Gastroesophageal sphincter (tissue), 4 donors: ENCODE measurements around the gene ROR1. TPM values are rescaled to one million over a fixed set of nuclear protein-coding genes. Genes with fewer than 3 reads are reported as not detected.

ENCODE experiments used
- ATAC-seq: fragments of 150-250 bp; one replicate; pipeline ENCODE4 v1.9.1; 2016; ENCODE audit warnings: mild to moderate bottlenecking, moderate library complexity
- H3K27ac ChIP-seq, 4 donors: fragments of 200-600 bp; sonication (generic) in 3 of 4; 1 replicate in 3 of 4; 2 replicates in 1 of 4; pipeline ENCODE4 v1.5.1; 2016 to 2019
- H3K27me3 ChIP-seq: fragments of 200-600 bp; sonication (generic); one replicate; pipeline ENCODE4 v1.5.1; 2019
- H3K36me3 ChIP-seq, 2 donors: fragments of 200-600 bp; sonication (generic); one replicate each; pipeline ENCODE4 v1.5.1; 2019; ENCODE audit warnings: control low read depth in 1 of 2
- H3K4me1 ChIP-seq, 3 donors: fragments of 200-600 bp; sonication (generic); 1 replicate in 2 of 3; 2 replicates in 1 of 3; pipeline ENCODE4 v1.5.1; 2016 to 2019; ENCODE audit warnings: control low read depth in 2 of 3
- H3K4me3 ChIP-seq, 2 donors: fragments of 200-600 bp; sonication (generic); one replicate each; pipeline ENCODE4 v1.5.1; 2019; ENCODE audit warnings: mild to moderate bottlenecking in 1 of 2, moderate library complexity in 1 of 2
- H3K9me3 ChIP-seq, 3 donors: fragments of 200-600 bp; sonication (generic); one replicate each; pipeline ENCODE4 v1.5.1; 2017 to 2019; ENCODE audit warnings: control low read depth in 2 of 3
- EP300 ChIP-seq: sonication (generic); formaldehyde crosslinking; IDR thresholded peaks from one replicate; pipeline ENCODE4 v1.6.1; 2017; ENCODE audit warnings: antibody characterized with exemption, mild to moderate bottlenecking
- POLR2A ChIP-seq, 2 donors: fragments of 450-650 bp; IDR thresholded peaks; one replicate each; pipeline ENCODE4 v1.6.1; 2017; ENCODE audit warnings: antibody characterized with exemption in 2 of 2, mild to moderate bottlenecking in 2 of 2, moderate library complexity in 1 of 2
- POLR2AphosphoS5 ChIP-seq: sonication (generic); formaldehyde crosslinking; IDR thresholded peaks from one replicate; pipeline ENCODE4 v1.6.1; 2017; ENCODE audit warnings: antibody characterized with exemption
- WGBS, 2 donors: methylation state at CpG; one replicate each; pipeline ENCODE4 v1.1.5; 2018; ENCODE audit warnings: low coverage in 1 of 2; 5-methylcytosine and 5-hydroxymethylcytosine counted together
- total RNA-seq, 4 donors: library from RNA; depleted of rRNA; stranded (reverse); fragments of >200 nt; gene quantifications; one replicate each; pipeline ENCODE4 v1.1.0, GENCODE V29; 2016
- TF ChIP-seq, protein P1 (sequence below), 4 experiments: fragments of 200-600 bp in 2 of 4; fragments of 450-650 bp in 2 of 4; sonication (generic) in 1 of 4; IDR thresholded peaks; one replicate each; pipeline ENCODE4 v1.5.1; 2017 to 2019; ENCODE audit warnings: antibody characterized with exemption in 4 of 4, mild to moderate bottlenecking in 2 of 4, moderate library complexity in 2 of 4

Gene ROR1
- total RNA-seq, 4 donors from 2014 or later: 5.0 to 38.0 (median 8.3) TPM

DNA sequence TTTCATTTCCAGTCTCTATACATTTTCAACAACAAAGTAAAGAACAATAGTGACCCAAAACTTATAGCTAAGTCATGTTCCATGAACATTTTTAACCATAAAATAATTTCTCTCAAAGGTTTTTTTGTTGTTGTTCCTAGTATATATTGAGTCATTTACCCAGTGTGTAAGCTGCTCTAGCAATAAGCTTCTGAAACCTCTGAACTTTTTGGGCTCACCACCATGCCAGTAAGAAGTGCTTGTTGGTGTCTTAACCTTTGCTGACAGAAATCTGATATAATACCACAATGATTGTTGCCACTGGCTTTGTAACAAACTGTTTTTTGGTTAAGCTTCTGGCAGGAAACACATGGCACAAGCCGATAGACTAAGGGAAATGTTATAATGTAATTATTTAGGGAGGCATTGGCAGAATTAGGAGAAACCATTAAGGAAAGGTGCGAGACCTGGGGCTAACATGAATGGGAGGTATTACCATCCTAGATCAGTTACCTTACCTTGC is 377.0 kb downstream of the ROR1 start:
- H3K4me1 ChIP-seq: no peaks in the 10 kb centered on the region
- no peak for ATAC-seq
- 83 to 91% methylated on average over 2 of the region's 2 CpGs for WGBS, 2 donors
- H3K27me3 ChIP-seq: no peaks in the 10 kb centered on the region
- H3K27ac ChIP-seq: no peak overlapping the region
- peaks cover 0 to 6% of the 10 kb centered on the region in 2 donors for H3K36me3 ChIP-seq
- no peaks in the 10 kb centered on the region for H3K9me3 ChIP-seq
- no peak overlapping the region for H3K4me3 ChIP-seq
- no peak for TF ChIP-seq POLR2A (IDR thresholded peaks at IDR 0.05)
- TF ChIP-seq, protein P1, sequence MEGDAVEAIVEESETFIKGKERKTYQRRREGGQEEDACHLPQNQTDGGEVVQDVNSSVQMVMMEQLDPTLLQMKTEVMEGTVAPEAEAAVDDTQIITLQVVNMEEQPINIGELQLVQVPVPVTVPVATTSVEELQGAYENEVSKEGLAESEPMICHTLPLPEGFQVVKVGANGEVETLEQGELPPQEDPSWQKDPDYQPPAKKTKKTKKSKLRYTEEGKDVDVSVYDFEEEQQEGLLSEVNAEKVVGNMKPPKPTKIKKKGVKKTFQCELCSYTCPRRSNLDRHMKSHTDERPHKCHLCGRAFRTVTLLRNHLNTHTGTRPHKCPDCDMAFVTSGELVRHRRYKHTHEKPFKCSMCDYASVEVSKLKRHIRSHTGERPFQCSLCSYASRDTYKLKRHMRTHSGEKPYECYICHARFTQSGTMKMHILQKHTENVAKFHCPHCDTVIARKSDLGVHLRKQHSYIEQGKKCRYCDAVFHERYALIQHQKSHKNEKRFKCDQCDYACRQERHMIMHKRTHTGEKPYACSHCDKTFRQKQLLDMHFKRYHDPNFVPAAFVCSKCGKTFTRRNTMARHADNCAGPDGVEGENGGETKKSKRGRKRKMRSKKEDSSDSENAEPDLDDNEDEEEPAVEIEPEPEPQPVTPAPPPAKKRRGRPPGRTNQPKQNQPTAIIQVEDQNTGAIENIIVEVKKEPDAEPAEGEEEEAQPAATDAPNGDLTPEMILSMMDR (IDR thresholded peaks at IDR 0.05): no peak
- TF ChIP-seq EP300: no peak
- TF ChIP-seq POLR2AphosphoS5: no peak

DNA sequence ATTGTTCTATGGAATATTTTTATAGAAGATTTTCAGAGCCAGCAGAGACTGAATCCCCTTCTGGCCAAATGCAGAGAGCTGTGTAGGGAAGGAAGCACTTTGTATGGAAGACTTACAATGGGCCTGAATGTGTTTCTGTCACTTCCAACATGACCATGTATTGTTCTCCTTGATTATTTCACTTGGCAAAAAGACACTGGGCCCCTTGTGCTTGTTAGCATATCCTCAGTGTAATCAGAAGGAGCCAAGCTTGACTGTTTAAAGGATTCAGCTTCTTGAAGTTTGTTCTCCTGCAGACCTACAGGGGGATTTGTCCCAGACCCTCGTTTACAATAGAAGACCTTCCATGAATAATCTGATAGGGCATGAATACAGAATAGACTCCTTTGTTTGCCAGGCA is 381.5 kb downstream of the ROR1 start:
- Histone ChIP-seq H3K9me3 (no peaks in the 10 kb centered on the region), H3K36me3 (no peaks in the 10 kb centered on the region), H3K4me3 (no peak overlapping the region), H3K4me1 (no peaks in the 10 kb centered on the region), H3K27ac (no peak overlapping the region), H3K27me3 (no peaks in the 10 kb centered on the region)
- no peak for ATAC-seq
- WGBS, 2 donors: 75% methylated on average over 1 of the region's 1 CpG; no CpG with 5 or more reads in 1 of the 2 donors
- no peak for TF ChIP-seq EP300

DNA sequence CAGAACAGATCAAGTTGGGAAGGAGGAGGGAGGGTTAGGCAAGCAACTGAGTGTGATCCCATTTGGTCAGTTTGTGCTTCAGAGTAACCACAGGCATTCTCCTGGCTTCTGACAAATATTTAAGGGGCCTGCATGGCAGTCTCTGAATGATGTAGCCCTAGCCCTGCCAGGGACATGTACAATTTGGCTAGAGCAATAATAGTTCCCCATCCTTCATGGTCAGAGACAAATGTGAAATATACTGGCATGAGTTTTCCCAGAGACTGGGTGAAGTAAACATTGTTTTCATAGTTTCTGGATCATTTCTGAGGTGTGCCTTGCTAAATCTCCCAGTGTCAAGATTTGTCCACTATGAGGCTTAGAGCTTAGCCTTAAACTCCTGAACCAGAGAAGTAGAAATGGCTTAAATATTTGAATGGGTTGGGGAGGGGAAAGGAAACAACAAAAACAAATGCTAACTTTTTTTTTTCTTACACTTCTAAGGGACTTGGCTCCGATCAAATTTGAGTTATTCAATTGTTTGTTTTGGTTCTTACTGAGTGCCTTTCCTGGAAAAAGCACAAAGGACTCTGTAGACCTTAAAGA is 387.6 kb downstream of the ROR1 start:
- 33 to 50% methylated on average over 1 of the region's 1 CpG for WGBS, 2 donors
- ATAC-seq: peak; percentile 79
- Histone ChIP-seq H3K27me3 (no peaks in the 10 kb centered on the region), H3K4me3 (no peak overlapping the region), H3K4me1 (peaks cover 0 to 37% (median 4%) of the 10 kb centered on the region in 3 donors), H3K36me3 (no peaks in the 10 kb centered on the region), H3K27ac (peak overlapping the region in 2 of 4 donors; percentile 23 to 48), H3K9me3 (no peaks in the 10 kb centered on the region)
- TF ChIP-seq EP300 (no peak), POLR2A (IDR thresholded peaks at IDR 0.05) (no peak), POLR2AphosphoS5 (peak; percentile 87)
- TF ChIP-seq, protein P1 (IDR thresholded peaks at IDR 0.05): no peak

DNA sequence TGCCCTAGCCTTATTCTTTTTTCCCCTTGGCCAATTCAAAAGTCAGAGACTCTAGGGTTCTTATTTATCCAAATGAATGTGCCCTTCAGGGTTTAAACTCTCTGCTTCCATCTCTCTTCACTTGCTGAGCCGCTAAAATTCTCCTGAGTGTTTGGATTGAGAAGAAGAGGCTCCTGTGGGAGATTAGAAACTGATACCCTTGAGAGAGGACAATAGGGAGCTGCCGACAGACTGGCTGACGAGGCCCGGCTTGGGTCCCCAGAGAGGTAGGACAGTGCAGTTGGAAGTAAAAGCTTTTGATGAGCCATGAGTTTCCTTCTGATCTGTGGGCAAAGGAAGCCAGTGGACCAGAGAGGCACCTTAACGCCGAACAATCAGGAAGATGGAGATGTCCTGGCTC is 388.3 kb downstream of the ROR1 start:
- no peak for ATAC-seq
- TF ChIP-seq EP300 (no peak), POLR2AphosphoS5 (no peak), POLR2A (IDR thresholded peaks at IDR 0.05) (no peak)
- TF ChIP-seq, protein P1 (IDR thresholded peaks at IDR 0.05): no peak
- H3K9me3 ChIP-seq: no peaks in the 10 kb centered on the region
- WGBS, 2 donors: 65 to 93% methylated on average over 5 to 6 of the region's 6 CpGs
- H3K4me1 ChIP-seq: peaks cover 0 to 37% (median 4%) of the 10 kb centered on the region in 3 donors
- H3K27ac ChIP-seq: peak overlapping the region in 2 of 4 donors; percentile 23 to 48
- H3K4me3 ChIP-seq: no peak overlapping the region
- H3K36me3 ChIP-seq: no peaks in the 10 kb centered on the region
- H3K27me3 ChIP-seq: no peaks in the 10 kb centered on the region

DNA sequence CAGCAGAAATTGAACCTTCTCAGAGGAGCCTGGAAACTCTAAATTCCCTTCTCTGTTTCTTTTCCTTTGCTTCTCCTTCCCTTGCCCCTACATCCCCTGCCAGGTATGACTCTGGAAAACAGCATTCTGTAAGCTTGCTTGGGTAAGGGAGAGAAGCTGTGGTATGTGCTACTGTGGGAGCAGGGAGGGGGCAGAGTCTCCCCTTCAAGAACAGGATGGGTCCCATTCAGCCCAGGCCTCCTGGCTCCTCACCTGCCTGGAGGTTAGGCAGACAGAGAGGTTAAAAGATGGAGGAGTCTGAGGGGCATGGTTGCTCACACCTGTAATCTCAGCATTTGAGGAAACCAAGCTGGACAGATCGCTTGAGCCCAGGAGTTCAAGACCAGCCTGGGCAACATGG is 389.0 kb downstream of the ROR1 start:
- H3K9me3 ChIP-seq: no peaks in the 10 kb centered on the region
- H3K27me3 ChIP-seq: no peaks in the 10 kb centered on the region
- TF ChIP-seq EP300: no peak
- no peak for TF ChIP-seq POLR2AphosphoS5
- TF ChIP-seq, protein P1 (IDR thresholded peaks at IDR 0.05): no peak
- no peaks in the 10 kb centered on the region for H3K36me3 ChIP-seq
- H3K4me1 ChIP-seq: peaks cover 0 to 37% (median 4%) of the 10 kb centered on the region in 3 donors
- H3K4me3 ChIP-seq: no peak overlapping the region
- peak overlapping the region in 1 of 4 donors; percentile 25 for H3K27ac ChIP-seq
- no peak for ATAC-seq
- WGBS, 2 donors: no CpG with 5 or more reads among the region's 1 CpG
